ENCODE data around the gene RHOT2. TPM values are rescaled to one million over a fixed set of nuclear protein-coding genes. Genes with fewer than 3 reads are reported as not detected.

The RHOT2 gene
- total RNA-seq, 4 donors from 2014 or later: 38.8 to 86.9 (median 61.5) TPM

DNA sequence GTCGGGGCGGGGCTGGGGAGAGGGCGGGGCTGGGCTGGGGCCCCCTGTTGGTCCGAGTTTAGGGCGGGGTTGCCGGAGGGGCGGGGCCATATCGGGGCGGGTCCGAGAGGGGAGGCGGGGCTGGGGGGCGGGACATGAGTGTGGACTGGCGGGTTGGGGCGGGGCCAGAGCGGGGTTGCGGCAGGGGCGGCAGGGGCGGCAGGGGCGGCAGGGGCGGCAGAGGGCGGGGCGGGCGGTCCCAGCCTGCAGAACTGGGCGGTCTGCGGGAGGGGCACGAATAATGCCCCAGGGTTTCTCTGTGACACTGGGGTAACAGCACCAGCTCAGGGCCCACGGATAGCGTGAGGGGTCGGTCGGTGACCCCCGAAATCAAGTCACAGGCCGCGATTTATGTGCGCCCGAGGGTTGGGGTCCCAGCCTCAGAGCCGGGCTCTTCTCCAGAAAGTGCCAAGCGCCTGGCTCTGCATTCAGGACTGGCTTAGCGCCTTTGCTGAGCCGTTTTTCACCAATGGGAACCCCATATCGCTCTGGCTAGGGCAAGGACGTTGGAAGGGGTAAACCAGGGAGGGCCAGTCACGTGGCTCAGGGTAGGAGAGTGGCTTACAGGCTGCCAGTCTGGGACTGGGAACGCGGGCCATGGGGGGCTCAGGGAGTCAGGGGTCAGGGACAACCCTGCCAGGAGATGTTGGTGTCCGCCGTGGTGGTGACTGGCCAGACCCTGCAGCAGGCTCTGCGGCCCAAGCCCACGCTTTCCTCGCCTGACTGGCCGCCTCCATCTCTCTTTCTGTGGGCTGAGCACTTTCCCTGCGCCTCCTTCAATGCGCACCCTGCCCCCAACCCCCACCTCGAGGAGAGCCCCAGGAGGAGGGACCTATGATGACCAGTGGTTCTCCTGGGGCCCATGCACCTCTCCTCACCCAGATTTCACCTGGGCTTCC is 30.6 kb upstream of the RHOT2 start:
- DNase-seq (ENCODE audit: low spot score) (peak; percentile 82), ATAC-seq (ENCODE audit: low FRiP score) (peak; percentile 75)
- no peak for TF ChIP-seq CTCF (IDR thresholded peaks at IDR 0.05)

DNA sequence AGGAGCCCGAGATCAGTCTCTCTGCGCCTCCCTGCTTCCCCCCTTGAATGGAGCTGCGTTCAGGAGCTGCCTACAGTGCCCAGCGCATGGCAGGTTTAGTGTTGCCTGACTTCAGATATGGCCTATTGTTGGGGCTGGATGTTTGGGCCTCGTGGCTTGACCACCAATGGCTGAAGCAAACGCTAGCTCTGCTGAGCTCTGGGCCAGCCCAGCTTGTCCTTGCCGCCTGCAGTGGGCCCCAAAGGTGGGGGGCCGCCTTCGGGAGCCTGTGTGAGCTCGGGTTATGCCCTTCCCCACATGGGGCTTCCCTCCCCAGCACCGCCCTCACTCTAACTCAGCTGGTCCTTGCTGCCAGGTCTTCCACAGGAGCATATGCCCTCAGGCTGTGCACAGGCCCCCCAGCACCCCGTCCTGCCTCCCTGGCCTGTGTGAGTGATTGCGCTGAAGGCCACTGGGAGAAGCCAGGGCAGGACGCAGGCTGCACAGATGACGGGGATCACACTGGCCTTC is 29.8 kb upstream of the RHOT2 start:
- no peak for ATAC-seq (ENCODE audit: low FRiP score)
- no peak for DNase-seq (ENCODE audit: low spot score)
- no peak for TF ChIP-seq CTCF (IDR thresholded peaks at IDR 0.05)

GRCh38 chr16:638836-639235 is 29.1 kb upstream of the RHOT2 start:
- DNase-seq (ENCODE audit: low spot score) (no peak), ATAC-seq (ENCODE audit: low FRiP score) (no peak)
- TF ChIP-seq CTCF (IDR thresholded peaks at IDR 0.05): no peak

DNA sequence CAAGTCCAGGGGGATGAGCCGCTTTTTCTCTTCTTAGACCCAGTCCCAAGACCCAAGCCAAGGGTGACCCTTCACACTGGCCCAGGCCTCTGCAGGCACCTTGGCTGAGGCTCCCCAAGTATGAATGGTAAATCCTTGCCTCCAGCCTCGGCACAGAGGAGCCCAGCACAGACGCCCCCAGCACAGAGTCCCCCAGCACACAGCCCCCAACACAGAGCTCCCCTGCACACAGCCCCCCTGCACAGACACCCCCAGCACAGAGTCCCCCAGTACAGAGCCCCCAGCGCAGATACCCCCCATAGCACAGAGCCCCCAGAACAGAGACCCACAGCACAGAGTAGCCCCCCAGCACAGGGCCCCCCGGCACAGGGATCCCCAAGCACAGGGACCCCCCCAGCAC is 27.3 kb upstream of the RHOT2 start:
- ATAC-seq (ENCODE audit: low FRiP score): no peak
- no peak for DNase-seq (ENCODE audit: low spot score)
- no peak for TF ChIP-seq CTCF (IDR thresholded peaks at IDR 0.05)

GRCh38 chr16:641326-642188 is 26.4 kb upstream of the RHOT2 start, which contains the start of gene MCRIP2:
MCRIP2 (plus strand) TSS chr16:641828; CDS start chr16:641992, 164 bp downstream.
- TF ChIP-seq CTCF (IDR thresholded peaks at IDR 0.05): no peak
- DNase-seq (ENCODE audit: low spot score): peak; percentile 52
- peak; percentile 62 for ATAC-seq (ENCODE audit: low FRiP score)

GRCh38 chr16:642189-643049 is 25.5 kb upstream of the RHOT2 start:
- ATAC-seq (ENCODE audit: low FRiP score) (peak; percentile 48), DNase-seq (ENCODE audit: low spot score) (no peak)
- no peak for TF ChIP-seq CTCF (IDR thresholded peaks at IDR 0.05)
